ENCODE measurements around the gene KXD1.
A peak's percentile ranks its signal among the peaks of the same experiment; 100 is the strongest.
"Not testable (repeated sequence)": the region's sequence is repeated elsewhere in the genome, so short reads cannot be mapped to it uniquely, and the experiment has no call there.

Gene KXD1

DNA sequence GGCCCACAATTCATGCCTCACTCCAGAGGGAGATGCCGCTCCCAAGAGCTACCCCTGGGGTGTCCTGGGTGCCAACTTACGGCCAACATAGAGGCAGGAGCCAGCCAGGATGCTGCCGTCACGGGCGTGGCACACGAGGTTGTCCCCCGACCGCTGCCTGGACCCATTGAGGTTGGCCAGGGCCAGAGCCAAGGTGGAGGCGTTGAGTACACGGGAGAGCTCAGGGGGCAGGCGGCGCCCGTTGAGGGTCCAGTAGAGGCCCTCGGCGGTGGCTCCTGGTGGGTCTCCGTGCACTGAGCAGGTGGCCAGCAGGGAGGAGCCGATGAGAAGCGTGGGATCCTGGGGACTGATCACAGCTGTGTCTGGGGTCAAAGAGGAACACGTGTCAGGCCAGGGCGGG, 41.8 kb downstream of the KXD1 start:
- H3K4me3 Mint-ChIP-seq = no peak overlapping the region

GRCh38 chr19:18600692-18601397, 43.2 kb downstream of the KXD1 start:
- not testable (repeated sequence) for ATAC-seq; H3K4me3 Mint-ChIP-seq; DNase-seq (ENCODE audit: low spot score in 2 of 2); H3K27ac Mint-ChIP-seq; H3K36me3 Mint-ChIP-seq; H3K9me3 Mint-ChIP-seq
- H3K4me1 Mint-ChIP-seq = peaks cover 13% of the 10 kb centered on the region

More for the DNA sequence above, 41.8 kb downstream of the KXD1 start:
- Mint-ChIP-seq H3K9me3 (no peaks in the 10 kb centered on the region), H3K27ac (no peak overlapping the region), H3K4me1 (peaks cover 18% of the 10 kb centered on the region), H3K36me3 (no peaks in the 10 kb centered on the region)
- ATAC-seq = no peak
- DNase-seq (ENCODE audit: low spot score in 2 of 2) = no peak

- no peaks in the 10 kb centered on the region for H3K9me3 Mint-ChIP-seq
Measured at GRCh38 chr19:18601875-18602274, 44.2 kb downstream of the KXD1 start.

GRCh38 chr19:18603255-18603957, 45.7 kb downstream of the KXD1 start:
- Mint-ChIP-seq H3K9me3 (no peaks in the 10 kb centered on the region), H3K36me3 (no peaks in the 10 kb centered on the region), H3K27ac (no peak overlapping the region), H3K4me1 (peaks cover 21% of the 10 kb centered on the region), H3K4me3 (no peak overlapping the region)
- ATAC-seq = peak; percentile 55
- no peak for DNase-seq (ENCODE audit: low spot score in 2 of 2)

More at GRCh38 chr19:18601875-18602274, 44.2 kb downstream of the KXD1 start:
- Mint-ChIP-seq H3K4me3 (no peak overlapping the region), H3K4me1 (peaks cover 13% of the 10 kb centered on the region), H3K36me3 (no peaks in the 10 kb centered on the region), H3K27ac (no peak overlapping the region)
- ATAC-seq = no peak
- no peak for DNase-seq (ENCODE audit: low spot score in 2 of 2)

- H3K9me3 Mint-ChIP-seq = no peaks in the 10 kb centered on the region
- peaks cover 21% of the 10 kb centered on the region for H3K4me1 Mint-ChIP-seq
- H3K4me3 Mint-ChIP-seq = no peak overlapping the region
- no peak for ATAC-seq
- DNase-seq (ENCODE audit: low spot score in 2 of 2) = no peak
- H3K36me3 Mint-ChIP-seq = no peaks in the 10 kb centered on the region
- H3K27ac Mint-ChIP-seq = no peak overlapping the region
Measured at GRCh38 chr19:18603958-18604819, 46.5 kb downstream of the KXD1 start.

DNA sequence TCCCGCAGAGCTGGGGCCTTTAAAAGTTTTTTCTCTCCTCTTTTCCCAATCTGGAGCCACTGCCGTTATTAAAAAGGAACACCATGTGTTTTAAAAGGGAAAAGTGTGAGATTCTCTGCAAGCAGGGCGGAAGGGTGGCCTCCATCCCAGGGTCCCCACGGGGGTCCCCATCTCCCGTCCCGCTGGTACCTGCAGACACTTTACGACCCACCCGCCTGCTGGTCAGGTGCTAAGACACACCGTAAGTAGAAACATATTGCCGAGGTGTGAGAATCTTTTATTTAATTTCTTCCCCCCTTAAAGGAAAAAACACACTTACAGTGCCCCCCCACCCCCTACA, 47.1 kb downstream of the KXD1 start:
- H3K36me3 Mint-ChIP-seq = no peaks in the 10 kb centered on the region
- H3K9me3 Mint-ChIP-seq = no peaks in the 10 kb centered on the region
- no peak overlapping the region for H3K27ac Mint-ChIP-seq
- ATAC-seq (no peak), DNase-seq (ENCODE audit: low spot score in 2 of 2) (no peak)
- H3K4me1 Mint-ChIP-seq = peaks cover 21% of the 10 kb centered on the region
- H3K4me3 Mint-ChIP-seq = no peak overlapping the region

GRCh38 chr19:18605196-18605545, 47.5 kb downstream of the KXD1 start:
- DNase-seq (ENCODE audit: low spot score in 2 of 2) = no peak
- no peak overlapping the region for H3K27ac Mint-ChIP-seq
- H3K36me3 Mint-ChIP-seq = no peaks in the 10 kb centered on the region
- H3K4me1 Mint-ChIP-seq = peaks cover 21% of the 10 kb centered on the region
- no peak for ATAC-seq
- peak overlapping the region; percentile 30 for H3K4me3 Mint-ChIP-seq
- H3K9me3 Mint-ChIP-seq = no peaks in the 10 kb centered on the region

DNA sequence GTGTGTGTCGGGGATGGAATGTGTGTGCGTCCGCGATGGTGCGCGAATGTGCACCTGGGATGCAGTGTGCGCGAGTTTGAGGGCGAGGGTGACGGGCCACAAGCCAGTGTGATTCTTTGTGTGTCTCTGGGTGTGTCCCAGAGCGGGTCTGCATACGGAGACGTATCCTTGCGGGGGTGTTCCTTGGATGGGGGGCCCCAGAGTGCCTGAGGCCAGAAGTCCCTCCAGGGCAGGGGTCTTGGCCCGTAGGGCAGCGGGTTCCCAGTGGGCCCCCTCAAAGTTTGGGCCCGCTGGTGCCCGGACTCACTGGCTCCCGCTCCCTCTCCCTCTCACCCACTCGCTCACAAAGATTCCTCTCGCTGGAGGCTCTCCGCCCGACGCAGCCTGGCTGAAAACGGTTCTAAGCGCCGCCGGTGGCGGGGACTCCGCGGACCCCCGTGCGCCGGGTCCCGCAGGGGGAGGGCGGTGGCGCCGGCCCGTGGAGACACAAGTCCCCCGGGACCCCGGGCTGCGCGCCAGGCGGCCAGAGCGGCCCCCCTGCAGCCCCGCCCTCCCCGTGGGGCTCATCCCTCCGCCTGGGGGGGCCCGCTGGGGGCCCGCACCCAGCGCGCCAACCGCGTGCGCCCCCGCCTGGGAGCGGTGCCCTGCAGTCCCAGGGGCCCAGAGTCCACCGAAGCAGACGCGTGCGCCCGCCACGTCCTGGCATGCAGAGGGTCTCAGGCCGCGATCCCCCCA, 48.0 kb downstream of the KXD1 start:
- Mint-ChIP-seq H3K36me3 (no peaks in the 10 kb centered on the region), H3K9me3 (no peaks in the 10 kb centered on the region), H3K4me1 (peaks cover 21% of the 10 kb centered on the region), H3K4me3 (peak overlapping the region; percentile 30), H3K27ac (no peak overlapping the region)
- peak; percentile 12 for ATAC-seq
- no peak for DNase-seq (ENCODE audit: low spot score in 2 of 2)

GRCh38 chr19:18606281-18607225, 48.9 kb downstream of the KXD1 start, which contains the start of gene CRLF1:
Gene CRLF1, minus strand, starts transcription at chr19:18606799. Its CDS starts 143 bp downstream, at chr19:18606656.
- DNase-seq (ENCODE audit: low spot score in 2 of 2) (no peak), ATAC-seq (no peak)
- Mint-ChIP-seq H3K4me3 (peak within 1 kb of the TSS; percentile 30), H3K27ac (no peak within 1 kb of the TSS), H3K36me3 (no peaks in the 10 kb centered on the region), H3K9me3 (no peaks in the 10 kb centered on the region), H3K4me1 (peaks cover 27% of the 10 kb centered on the region)

DNA sequence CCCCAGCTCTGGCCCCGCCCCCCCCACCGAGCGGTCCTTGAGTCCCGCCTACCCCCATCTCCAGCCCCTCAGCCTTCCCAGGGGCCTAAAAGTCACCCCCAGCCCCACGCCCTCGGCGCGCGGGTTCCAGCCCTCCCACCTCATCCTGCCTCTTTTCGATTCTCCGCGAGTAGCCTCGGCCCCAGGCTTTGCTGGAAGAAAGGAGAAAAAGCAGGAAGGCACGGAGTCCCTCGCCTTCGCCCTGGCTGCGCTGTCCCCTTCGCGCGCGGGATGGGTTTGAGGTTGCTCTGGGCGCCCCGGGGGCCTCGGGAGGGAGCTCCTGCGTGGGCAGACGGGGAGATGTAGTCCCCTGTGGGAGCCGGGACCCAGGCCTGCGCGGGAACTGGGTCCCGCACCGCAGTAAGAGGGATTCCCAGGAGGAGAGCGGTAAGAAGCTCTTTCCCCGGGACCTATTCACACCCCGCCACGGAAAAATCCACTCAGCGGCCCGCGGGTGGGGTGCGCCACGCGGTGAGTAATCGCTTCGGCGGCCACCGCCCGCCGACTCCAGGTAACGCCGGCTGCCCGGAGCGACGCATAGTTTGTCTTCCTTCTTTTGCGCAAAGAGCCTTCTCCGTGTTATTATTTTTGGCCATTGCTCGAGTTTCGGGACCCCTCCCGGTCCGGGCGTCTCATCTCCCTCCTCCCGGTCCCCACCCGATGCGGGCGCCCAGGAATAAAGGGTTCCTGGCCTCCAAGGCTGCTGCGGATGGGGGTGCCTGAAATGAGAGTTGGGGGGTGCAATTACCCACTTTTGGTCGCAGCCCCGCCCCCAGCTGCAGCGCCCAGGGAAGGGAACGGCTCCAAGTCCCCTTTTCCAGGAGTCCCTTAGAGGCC, 49.8 kb downstream of the KXD1 start:
- H3K27ac Mint-ChIP-seq = no peak overlapping the region
- H3K4me3 Mint-ChIP-seq = peak overlapping the region; percentile 27
- H3K36me3 Mint-ChIP-seq = no peaks in the 10 kb centered on the region
- peaks cover 35% of the 10 kb centered on the region for H3K4me1 Mint-ChIP-seq
- H3K9me3 Mint-ChIP-seq = no peaks in the 10 kb centered on the region
- DNase-seq (ENCODE audit: low spot score in 2 of 2) (no peak), ATAC-seq (no peak)

DNA sequence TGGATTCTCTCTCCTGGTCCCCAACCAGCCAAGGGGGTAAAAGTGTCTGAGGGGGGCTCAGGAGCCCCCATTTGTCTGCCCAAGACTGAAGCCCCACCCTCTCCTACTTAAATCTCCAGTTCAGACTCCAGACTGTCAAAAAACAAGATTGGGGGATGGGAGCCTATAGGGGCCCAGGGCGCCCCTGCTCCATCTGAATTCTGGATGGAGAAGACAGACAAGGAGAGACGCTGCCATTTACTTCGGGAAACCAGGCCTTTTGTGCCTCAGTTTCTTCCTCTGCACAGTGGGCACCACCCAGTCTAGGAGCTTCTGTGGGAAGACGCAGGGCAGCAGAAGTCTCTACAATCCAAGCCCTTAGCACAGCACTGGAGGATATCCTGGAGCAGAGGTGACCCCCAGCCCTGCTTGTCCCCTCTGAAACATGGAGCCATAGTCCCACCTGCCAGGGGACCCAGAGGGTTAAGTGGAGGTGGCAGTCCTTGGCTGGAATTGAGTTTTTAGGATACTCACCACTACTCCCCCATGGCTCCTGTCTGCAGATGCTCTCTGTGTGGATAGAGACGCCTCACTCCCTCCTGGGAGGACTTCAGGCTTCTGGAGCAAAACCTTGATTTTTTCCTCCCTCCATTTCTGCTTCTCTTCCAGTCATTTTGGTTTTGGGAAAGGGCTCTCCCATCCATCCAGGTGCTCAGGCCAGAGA, 50.6 kb downstream of the KXD1 start:
- Mint-ChIP-seq H3K4me3 (peak overlapping the region; percentile 27), H3K4me1 (peaks cover 35% of the 10 kb centered on the region), H3K27ac (no peak overlapping the region), H3K9me3 (no peaks in the 10 kb centered on the region), H3K36me3 (no peaks in the 10 kb centered on the region)
- DNase-seq (ENCODE audit: low spot score in 2 of 2) (no peak), ATAC-seq (no peak)

GRCh38 chr19:18608805-18609716, 51.4 kb downstream of the KXD1 start:
- no peaks in the 10 kb centered on the region for H3K9me3 Mint-ChIP-seq
- no peak overlapping the region for H3K4me3 Mint-ChIP-seq
- no peak for DNase-seq (ENCODE audit: low spot score in 2 of 2)
- H3K4me1 Mint-ChIP-seq = peaks cover 38% of the 10 kb centered on the region
- no peaks in the 10 kb centered on the region for H3K36me3 Mint-ChIP-seq
- no peak for ATAC-seq
- no peak overlapping the region for H3K27ac Mint-ChIP-seq

All from stimulated activated effector memory CD8-positive, alpha-beta T cell treated with anti-CD3 and anti-CD28 coated beads, Interleukin-12 subunit alpha, Interleukin-12 subunit beta, amount 100 ng/mL, for 72 hours (primary cell).